Urothelium cell line (cell line): Measurements from ENCODE around the gene SSBP4.
A peak's percentile ranks its signal among the peaks of the same experiment; 100 is the strongest.

Source experiments
- DNase-seq: peaks from one replicate; pipeline ENCODE4 v3.0.0; 2011; ENCODE audit warnings: low spot score, mixed read lengths
- FAIRE-seq: peaks from 2 replicates; lab custom pipeline; 2011; peaks lifted over from hg19 to GRCh38; lab: Jason Lieb, UNC

Gene SSBP4

DNA sequence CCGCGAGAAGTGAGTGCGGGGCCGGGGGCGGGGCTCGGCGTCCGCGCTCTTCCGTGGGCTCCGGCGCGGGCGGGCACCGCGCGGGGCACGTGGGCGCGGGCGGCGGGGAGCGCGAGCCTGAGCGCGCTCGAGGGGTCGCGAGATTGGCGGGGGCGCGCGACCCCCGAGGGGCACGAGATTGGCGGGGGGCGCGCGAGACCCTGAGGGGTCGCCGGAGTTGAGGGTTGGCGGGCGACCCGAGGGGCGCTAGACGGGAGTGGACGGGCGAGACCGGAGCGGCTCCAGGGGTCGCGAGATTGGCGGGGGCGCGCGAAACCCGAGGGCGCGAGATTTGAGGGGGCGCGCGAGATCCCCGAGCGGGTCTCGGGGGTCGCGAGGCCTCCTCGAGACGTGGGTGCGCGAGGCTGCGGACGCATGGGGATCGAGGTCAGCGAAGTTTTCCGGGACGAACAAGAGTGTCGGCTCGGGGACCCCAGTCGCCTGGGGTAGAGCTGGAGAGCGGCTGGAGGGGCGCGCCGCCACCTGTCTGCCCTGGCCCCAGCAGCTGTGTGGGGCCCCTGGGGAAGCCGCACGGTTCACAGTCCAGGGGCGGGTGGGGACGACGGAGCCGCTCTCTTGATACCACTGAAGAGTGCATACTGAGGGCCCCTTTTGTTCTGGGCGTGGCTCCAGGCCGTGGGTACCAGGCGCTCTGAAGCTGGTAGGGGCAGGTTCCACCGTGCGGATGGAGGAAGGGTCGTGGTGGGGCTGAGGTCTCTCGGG lies 682 bp downstream of the SSBP4 start:
- FAIRE-seq (no peak), DNase-seq (no peak)

DNA sequence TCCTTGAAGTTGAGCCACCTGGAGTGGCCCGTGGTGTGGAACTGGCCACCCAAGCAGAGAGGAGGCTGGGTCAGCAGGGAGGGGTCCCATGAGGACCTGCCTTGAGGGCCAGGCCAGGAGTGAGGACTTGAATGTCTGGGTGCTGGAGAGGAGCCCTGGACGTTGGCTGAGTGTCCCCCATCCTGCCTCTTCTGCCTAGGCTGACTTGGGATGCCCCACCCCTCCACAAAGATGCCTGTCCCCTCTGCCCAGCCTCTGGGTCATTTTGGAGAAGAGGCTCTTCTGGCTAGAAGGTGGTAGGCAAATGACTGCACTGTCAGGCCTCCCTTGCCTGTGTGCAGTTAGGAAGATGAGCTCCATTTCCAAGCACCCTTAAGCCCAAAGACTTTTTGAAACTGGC lies 1.7 kb downstream of the SSBP4 start:
- FAIRE-seq (no peak), DNase-seq (no peak)

DNA sequence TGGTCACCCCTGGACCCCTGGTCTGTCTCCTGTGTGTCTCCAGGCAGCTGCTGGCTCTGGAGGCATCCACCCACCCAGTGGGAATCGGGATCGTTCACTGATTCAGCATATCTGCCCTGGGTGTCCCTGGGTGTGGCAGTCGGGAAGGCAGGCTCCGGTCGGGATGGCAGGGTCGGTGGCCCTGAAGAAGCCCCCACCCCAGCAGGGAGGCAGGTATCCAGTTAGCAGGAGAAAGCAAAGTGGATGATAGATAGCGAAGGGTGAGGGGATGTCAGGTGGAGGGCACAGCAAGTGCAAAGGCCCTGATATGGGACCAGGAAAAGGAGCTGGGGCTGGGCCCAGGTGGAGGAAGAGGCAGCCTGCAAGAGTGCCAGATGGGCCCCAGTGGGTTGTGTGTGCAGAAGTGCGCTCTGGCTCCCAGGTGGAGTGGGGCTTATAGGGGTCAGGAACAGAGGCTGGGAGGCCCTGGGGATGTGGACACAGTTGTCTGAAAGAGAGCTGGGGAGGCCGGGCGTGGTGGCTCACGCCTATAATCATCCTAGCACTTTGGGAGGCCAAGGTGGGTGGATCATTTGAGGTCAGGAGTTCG lies 2.3 kb downstream of the SSBP4 start:
- no peak for FAIRE-seq

DNA sequence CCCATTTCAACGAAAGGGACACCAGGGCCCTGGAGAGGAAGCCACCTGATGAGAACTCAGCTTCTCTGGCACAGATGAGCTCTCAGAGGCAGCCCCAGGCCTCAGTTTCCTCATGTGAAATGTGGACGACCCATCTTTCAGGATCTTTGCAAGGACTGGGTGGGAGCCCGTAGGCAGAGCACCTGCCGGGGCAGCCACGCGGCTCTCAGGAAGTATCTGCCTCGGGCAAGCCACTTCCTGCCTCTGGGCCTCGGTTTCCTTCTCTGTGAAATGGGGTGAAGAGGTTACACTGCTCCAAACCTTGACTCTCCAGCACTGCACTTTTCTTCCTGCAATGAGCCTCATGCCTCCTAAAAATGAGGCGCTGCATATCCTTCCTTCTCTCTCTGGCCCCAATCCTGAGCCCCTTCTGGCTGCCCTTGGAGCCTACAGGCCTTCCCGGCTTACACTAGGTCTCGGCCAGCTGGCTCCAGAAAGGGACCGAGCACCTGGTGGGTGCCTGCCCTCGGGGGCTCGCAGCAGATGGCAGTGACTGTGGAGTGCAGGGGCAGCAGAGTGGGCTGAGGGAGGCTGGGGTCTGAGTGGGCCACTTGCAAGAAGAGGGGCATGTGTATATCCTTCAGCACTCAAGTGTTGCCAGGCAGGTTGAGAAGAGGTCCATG lies 3.5 kb downstream of the SSBP4 start:
- DNase-seq: no peak
- FAIRE-seq: no peak

More for the DNA sequence above, 2.3 kb downstream of the SSBP4 start:
- no peak for DNase-seq

DNA sequence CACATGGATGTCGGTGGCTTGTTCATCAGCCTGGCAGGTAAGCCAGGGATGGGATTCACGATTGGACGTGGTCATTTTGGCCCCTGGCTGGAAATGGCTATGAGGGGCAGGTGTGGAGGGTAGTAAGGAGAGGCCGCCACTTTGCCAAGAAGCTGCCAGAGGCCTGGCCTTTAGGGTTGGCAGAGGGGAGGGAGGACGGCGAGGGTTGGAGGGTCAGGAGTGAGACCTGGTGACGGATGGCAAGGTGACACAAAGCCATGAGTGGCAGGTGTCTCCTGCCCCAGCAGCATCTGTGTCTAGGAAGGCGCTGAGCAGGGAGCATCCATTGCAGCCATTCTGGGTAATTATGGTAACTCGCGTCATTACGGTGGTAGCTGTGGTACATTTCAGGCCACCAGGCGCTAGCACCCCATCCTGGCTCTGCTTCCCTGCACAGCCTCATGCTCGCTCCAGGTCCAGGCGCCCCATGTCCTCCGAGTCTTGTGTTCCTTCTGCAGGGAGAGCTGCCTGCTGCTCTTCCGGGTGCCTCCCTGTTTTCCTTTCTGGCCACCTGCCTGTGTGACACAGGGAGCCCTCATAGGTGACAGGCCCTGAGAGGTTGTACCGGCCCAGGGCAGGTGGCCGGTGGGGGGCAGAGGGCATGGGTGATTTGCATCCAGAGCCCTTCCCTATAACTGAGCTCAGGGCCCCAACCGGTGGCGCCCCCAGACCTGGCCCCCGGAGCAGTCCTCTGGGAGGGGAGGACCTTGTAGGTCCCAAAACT lies 4.2 kb downstream of the SSBP4 start:
- no peak for FAIRE-seq

DNA sequence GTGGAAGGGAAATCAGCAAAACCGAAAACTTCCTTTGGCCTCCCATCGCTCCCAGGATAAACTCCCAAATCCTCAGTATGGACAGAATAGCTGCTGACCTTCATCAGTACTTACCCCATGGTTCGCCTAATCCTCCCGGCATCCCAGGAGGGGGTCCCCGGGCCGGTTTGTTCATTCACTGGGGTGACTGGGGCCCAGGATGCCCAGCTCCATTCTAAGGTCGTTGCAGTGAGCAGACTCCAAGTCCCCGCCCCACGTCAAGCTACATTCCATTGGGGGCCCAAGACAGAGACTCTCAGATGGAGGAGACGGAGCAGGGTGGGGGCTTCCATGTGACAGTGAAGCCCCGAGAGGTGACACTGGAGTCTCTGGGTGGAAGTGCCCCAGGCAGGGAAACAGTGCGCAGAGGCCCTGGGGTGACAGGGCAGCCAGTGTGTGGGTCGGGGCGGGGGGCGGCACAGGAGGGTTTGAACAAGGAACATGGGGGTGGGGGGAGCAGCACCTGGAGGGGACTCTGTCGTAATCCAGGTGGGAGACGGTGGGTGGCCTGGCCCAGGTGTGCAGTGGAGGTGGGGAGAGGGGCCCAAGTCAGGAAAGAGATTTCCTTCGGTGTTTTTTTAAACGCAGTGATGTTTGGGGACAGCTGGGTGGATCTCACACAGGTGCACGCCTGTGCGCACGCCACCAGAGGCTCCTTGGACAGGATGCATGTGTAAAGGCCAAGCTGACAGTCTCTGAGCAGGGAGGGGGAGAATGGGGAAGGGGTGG lies 5.1 kb downstream of the SSBP4 start:
- DNase-seq (no peak), FAIRE-seq (no peak)

More for the DNA sequence above, 4.2 kb downstream of the SSBP4 start:
- DNase-seq: no peak

DNA sequence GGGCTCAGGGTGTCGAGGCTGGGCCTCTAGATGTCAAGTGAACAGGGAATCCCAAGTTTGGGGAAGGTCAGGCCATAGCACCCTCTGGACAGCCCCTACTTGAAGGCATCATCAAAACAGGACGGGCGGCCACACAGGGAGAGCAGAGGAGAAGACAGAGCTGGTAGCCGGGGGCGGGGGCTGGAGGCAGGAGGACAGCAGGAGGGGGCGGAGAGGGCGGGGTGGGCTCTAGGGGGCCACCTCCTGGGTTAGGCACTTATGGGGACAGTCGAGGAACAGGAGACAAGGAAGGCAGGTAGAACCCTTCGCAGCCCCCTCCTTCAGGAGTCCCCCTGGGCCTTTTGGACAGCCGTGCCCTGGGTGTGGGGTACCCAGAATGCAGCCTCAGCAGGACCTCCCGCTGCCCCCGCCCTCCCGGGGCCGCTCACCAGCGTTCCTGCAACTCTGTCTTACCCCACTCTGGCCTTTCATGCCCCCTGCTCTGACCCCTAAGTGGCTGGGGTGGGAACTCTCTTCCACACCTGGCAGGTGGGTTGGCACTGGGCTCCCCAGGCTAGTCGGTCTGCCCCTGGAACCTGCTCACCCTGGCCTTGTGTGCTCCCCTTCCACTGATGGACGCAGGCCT lies 5.8 kb downstream of the SSBP4 start:
- DNase-seq: no peak
- FAIRE-seq: no peak

DNA sequence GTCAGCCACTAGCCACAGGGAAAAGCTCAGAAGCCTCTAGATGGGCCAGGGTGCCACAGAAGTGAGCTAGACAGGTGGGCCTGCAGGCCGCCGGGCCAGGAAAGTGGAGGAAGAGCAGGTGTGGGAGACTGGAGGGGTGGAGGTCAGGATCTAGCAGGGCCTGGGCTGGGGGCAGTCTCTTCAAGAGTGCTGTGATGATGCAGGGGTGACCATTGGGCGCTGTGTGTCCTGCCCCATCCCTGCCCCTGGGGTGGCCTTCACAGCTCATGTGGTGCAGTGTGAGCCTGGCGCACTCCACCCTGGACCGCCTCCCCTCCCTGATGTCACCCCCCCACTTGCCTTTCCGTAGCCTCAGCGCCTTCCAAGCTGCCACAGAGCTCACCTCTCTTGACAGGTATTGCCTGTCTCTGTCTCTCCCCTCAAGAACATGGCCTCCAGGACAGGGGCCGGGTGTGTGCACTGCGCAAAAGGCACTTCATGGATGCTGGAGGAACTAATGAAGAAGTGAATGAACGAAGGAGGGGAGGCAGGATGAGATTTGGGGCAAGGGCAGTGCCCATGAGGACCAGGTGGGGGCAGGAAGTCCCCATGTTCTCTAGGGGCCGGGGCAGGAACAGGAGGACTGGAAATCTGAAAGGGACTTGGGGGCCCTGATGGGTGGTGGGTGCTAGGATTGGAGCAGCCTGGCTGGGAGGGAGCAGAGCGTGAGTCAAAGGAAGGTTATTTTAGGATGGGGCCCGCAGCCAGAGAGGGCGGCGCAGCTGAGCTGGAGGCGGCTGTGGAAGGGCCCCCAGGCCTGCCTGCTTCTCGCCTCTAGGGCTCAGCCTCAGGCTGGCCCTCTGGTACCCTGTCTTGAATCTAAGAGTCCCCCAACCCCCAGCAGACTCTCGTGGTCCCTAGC lies 6.6 kb downstream of the SSBP4 start:
- FAIRE-seq: no peak

DNA sequence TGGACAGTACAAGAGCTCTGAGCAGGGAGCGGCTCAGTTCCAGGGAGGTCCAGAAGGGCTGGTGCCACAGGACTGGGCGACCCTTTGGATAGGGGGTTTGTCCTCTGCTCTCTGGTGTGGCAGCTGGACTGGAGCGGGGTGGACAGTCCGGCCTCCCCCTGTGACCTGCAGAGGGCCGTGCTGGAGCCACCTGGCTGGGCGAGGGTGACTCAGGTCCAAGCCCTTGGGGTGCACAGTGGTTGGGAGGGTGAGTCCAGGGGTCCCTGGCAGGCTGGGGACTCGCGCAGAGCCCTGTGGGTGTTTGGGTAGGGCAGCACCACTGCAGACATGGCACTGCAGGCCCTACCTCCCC lies 7.2 kb downstream of the SSBP4 start:
- no peak for DNase-seq
- no peak for FAIRE-seq

More for the DNA sequence above, 6.6 kb downstream of the SSBP4 start:
- DNase-seq: peak; percentile 52

DNA sequence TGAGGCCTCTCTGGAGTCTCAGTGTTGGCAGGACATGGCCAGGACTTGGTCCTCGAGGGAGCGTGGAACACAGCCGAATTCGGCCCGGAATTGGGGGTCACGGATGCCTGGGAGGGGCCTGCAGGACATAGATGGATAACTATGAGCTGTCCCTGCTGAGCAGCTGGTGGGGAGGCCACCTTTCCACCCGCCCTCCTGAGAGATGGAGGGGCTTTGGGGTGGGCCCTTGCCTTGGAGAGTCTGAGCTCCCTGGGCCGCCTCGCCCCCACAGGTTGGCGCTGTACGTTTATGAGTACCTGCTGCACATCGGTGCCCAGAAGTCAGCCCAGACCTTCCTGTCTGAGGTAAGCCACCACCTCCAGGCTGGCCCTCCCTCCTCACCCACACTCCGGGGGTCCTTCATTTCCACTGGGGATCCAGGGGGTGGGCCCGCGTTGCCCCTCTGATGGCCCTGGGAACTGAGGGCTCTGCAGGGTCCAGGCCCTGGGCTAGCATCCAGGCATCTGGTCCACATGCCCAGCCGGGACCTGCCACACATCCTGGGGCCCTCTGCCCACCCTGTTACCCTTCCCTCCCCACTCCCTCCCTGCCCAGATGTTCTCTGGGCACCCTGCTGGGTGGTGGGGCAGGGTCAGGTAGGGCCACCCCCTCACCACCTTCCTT lies 8.0 kb downstream of the SSBP4 start:
- FAIRE-seq (no peak), DNase-seq (no peak)

DNA sequence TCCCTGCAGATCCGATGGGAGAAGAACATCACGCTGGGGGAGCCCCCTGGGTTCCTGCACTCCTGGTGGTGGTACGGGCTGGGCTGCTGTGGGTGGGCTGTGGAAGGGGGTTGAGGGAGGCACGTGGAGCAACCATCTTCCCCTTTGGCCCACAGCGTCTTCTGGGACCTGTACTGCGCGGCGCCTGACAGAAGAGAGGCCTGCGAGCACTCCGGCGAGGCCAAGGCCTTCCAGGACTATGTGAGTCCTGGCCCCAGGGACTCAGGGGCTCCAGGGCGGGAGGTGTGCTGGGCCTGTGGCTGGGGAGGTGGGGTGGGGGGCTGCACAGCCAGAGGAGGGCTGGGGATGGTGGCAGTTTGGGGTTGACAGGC lies 8.5 kb downstream of the SSBP4 start:
- DNase-seq (no peak), FAIRE-seq (no peak)

DNA sequence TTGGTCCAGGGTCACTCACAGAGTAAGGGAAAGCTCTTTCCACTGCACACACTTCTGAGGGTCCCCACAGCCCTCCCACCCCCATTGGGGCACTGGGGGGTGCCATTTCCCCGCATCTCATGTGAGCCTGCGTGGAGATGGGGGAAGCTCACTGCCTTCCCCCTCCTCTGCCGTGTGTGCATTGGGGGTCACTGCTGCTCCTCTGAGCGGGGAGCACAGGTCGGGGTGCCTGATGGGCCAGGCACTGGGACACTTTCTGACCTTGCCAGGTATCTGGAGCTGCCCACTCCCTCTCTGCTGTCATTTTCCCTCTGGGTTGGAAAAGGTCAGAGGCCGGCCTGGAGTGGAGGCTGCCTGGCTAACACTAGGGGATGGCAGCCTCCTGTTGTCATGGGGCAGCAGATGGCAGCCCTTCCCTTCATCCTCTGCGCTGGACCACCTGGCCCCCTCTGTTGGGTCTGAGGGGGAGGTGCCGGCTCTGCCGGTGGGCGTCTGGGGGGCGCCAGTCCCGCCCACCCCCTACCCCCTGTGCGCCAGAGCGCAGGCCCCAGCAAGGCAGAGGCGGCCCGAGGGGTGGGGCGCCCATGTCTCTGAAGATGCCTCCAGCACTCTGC lies 9.1 kb downstream of the SSBP4 start:
- DNase-seq (no peak), FAIRE-seq (no peak)

DNA sequence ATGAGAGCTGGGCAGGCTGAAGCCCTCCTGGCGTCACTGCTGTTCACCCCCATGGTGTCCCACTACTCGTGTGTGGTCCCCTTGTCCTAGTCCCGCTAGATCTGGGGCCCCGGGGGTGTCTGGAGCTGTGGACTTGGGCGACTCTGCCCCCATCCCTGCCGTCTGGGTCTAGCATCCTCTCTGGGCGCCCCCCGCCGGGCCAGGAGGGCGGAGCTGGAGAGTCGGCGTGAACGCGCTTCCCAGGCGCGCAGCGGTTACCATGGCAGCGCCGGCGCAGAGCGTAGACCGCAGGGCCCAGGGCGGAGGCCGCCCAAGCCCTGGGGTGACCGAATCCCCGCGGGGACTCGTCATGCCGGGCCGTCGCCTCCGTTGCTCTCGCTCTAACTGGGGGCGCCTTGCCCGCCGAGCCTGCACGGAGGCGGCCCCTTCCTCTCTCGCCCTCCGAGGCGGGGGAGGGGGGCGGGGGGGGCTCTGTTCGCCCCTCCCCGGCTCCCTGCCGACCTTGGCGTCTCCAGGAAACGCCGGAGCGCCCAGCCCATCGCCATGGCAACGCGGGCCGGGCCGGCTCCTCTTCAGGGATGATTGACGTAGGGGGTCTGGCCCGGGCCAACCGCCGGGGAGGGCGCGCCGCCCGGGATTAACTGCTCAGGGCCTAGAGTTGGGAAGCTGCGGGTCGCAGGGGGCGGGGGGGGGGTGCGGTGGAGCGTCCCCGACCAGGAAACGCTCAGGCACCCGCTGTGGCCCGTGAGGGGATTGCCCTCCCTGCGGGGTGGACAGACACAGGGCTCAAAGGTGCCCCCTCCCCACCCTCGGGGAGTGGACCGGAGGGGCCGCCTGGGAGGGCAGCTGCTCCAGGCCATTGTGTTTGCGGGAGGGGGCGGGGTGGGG lies 9.8 kb downstream of the SSBP4 start:
- no peak for DNase-seq
- FAIRE-seq: no peak

DNA sequence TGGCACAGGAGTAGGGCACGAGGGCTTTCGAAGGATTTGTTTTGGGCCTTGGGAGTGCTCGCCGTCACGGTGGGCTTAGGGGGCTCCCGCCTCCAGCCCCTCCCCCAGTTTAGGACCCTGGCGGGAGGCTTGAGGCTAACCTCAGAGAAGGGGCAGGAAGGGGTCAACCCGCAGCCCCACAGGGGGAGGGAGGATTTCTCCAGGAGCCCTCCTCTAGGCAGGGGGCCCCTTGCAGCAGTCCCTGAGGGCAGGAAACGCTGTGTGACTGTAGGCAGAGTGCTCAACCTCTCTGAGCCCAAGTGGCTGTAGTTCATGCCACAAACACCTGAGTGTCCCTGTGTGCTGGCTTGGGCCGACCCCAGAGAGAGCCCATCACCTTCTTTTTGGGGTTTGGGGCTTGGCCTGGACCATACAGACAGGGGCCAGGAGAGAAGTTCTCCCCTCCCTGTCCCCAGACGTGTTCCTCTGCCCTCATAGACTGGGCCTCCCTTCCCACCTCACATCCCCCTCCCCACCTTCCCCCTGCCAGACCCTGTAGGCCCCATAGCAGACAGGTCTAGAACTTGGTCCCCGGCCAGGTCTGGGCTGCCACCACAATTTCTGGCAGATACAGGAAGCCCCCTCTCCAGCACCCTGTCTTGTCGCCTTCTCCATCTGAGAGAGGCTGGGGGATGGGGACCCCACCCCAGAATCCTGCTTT lies 10.7 kb downstream of the SSBP4 start:
- DNase-seq: no peak
- no peak for FAIRE-seq

DNA sequence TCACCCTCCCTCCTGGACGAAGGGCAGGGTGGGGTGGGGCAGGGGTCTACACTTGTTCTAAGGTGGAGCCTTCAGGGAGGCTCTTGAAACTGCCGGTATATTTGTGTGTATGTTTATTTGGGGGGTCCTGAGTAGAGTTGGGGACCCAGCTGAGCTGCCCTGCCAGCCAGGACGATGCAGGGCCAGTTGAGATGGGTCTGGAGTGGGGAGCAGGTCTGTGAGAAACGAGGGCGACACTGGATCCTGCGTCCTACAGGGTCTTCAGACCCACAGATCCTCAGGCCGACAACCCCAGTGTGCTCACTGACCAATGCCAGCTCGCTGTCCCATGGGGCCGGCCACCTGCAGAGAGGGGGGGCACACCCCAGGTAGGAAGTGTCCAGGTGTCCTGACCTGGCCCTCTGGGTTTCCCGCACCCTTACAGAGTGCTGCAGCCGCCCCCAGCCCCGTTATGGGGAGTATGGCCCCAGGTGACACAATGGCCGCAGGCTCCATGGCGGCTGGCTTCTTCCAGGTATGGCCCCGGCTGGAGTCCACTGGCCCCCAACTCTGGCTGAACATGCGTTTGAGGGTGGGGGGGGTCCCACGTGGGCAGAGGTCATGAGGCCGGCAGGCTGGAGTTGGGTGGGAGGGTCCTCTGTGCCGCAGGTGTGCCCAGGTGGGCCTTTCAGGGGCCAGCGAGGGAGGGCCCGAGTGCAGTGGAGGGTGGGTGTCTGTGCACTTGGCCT lies 11.4 kb downstream of the SSBP4 start:
- FAIRE-seq: no peak
- no peak for DNase-seq
